ENCODE measurements around the gene MYO15A.

MYO15A gene

GRCh38 chr17:18106211-18106610, 2.3 kb upstream of the MYO15A start:
- no peak for DNase-seq

GRCh38 chr17:18107061-18107790, 1.3 kb upstream of the MYO15A start:
- DNase-seq, result no peak

GRCh38 chr17:18107971-18108370, 585 bp upstream of the MYO15A start:
- DNase-seq, result no peak

GRCh38 chr17:18109935-18110485, 1.5 kb downstream of the MYO15A start:
- no peak for DNase-seq

- no peak for DNase-seq
Measured at GRCh38 chr17:18110636-18111145, 2.1 kb downstream of the MYO15A start.

GRCh38 chr17:18111330-18111971, 2.9 kb downstream of the MYO15A start:
- no peak for DNase-seq

GRCh38 chr17:18115517-18115916, 7.0 kb downstream of the MYO15A start:
- DNase-seq, result no peak

- no peak for DNase-seq
Measured at GRCh38 chr17:18116078-18116477, 7.5 kb downstream of the MYO15A start.

- DNase-seq, result no peak
Measured at GRCh38 chr17:18117533-18117932, 9.0 kb downstream of the MYO15A start.

GRCh38 chr17:18117982-18118975, 9.7 kb downstream of the MYO15A start:
- no peak for DNase-seq

- no peak for DNase-seq
Measured at GRCh38 chr17:18119166-18119745, 10.7 kb downstream of the MYO15A start.

GRCh38 chr17:18119938-18120337, 11.4 kb downstream of the MYO15A start:
- no peak for DNase-seq

- DNase-seq, result no peak
Measured at GRCh38 chr17:18120461-18121017, 12.0 kb downstream of the MYO15A start.

- DNase-seq, result no peak
Measured at GRCh38 chr17:18121144-18121910, 12.8 kb downstream of the MYO15A start.

- DNase-seq, result no peak
Measured at GRCh38 chr17:18122990-18123753, 14.6 kb downstream of the MYO15A start.

GRCh38 chr17:18124345-18125126, 16.0 kb downstream of the MYO15A start:
- no peak for DNase-seq

GRCh38 chr17:18129041-18129502, 20.5 kb downstream of the MYO15A start:
- DNase-seq, result no peak

GRCh38 chr17:18132711-18133110, 24.2 kb downstream of the MYO15A start:
- no peak for DNase-seq

GRCh38 chr17:18136357-18136756, 27.8 kb downstream of the MYO15A start:
- DNase-seq, result no peak
